ENCODE data around the gene URB1.

URB1 gene

GRCh38 chr21:32414579-32415358, 22.0 kb upstream of the URB1 start:
- no peak for DNase-seq (ENCODE audit: low read depth, low spot score)
- peak overlapping the region; percentile 15 for H3K9ac ChIP-seq (ENCODE audit: insufficient read length, low read depth)
- H3K4me3 ChIP-seq (ENCODE audit: insufficient read length, low read depth), result no peak overlapping the region
- no peaks in the 10 kb centered on the region for H3K9me3 ChIP-seq (ENCODE audit: insufficient read depth, low read length)
- H3K27me3 ChIP-seq (ENCODE audit: insufficient read depth, insufficient read length), result peaks cover 51% of the 10 kb centered on the region
- H3K36me3 ChIP-seq (ENCODE audit: insufficient read depth, insufficient read length, low read length), result no peaks in the 10 kb centered on the region
- TF ChIP-seq SUZ12 (IDR thresholded peaks at IDR 0.05; ENCODE audit: extremely low read depth, insufficient read depth, insufficient read length) (no peak), YY1 (IDR thresholded peaks at IDR 0.05; ENCODE audit: insufficient read depth, insufficient read length) (no peak), ZNF274 (IDR thresholded peaks at IDR 0.05; ENCODE audit: low read depth, low read length) (no peak)
- H3K4me1 ChIP-seq (ENCODE audit: insufficient read depth, insufficient read length), result peaks cover 18% of the 10 kb centered on the region

GRCh38 chr21:32413697-32414578, 21.1 kb upstream of the URB1 start:
- Histone ChIP-seq H3K4me3 (ENCODE audit: insufficient read length, low read depth) (no peak overlapping the region), H3K27me3 (ENCODE audit: insufficient read depth, insufficient read length) (peaks cover 60% of the 10 kb centered on the region)

GRCh38 chr21:32413015-32413504, 20.2 kb upstream of the URB1 start:
- Histone ChIP-seq H3K9me3 (ENCODE audit: insufficient read depth, low read length) (no peaks in the 10 kb centered on the region), H3K27me3 (ENCODE audit: insufficient read depth, insufficient read length) (peaks cover 67% of the 10 kb centered on the region), H3K4me1 (ENCODE audit: insufficient read depth, insufficient read length) (peaks cover 16% of the 10 kb centered on the region), H3K9ac (ENCODE audit: insufficient read length, low read depth) (peak overlapping the region; percentile 87), H3K36me3 (ENCODE audit: insufficient read depth, insufficient read length, low read length) (no peaks in the 10 kb centered on the region), H3K4me3 (ENCODE audit: insufficient read length, low read depth) (peak overlapping the region; percentile 65)
- TF ChIP-seq YY1 (IDR thresholded peaks at IDR 0.05; ENCODE audit: insufficient read depth, insufficient read length) (no peak), SUZ12 (IDR thresholded peaks at IDR 0.05; ENCODE audit: extremely low read depth, insufficient read depth, insufficient read length) (no peak), ZNF274 (IDR thresholded peaks at IDR 0.05; ENCODE audit: low read depth, low read length) (no peak)
- no peak for DNase-seq (ENCODE audit: low read depth, low spot score)

More at GRCh38 chr21:32413697-32414578, 21.1 kb upstream of the URB1 start:
- no peaks in the 10 kb centered on the region for H3K9me3 ChIP-seq (ENCODE audit: insufficient read depth, low read length)
- DNase-seq (ENCODE audit: low read depth, low spot score), result no peak
- TF ChIP-seq SUZ12 (IDR thresholded peaks at IDR 0.05; ENCODE audit: extremely low read depth, insufficient read depth, insufficient read length) (no peak), ZNF274 (IDR thresholded peaks at IDR 0.05; ENCODE audit: low read depth, low read length) (no peak), YY1 (IDR thresholded peaks at IDR 0.05; ENCODE audit: insufficient read depth, insufficient read length) (no peak)
- no peaks in the 10 kb centered on the region for H3K36me3 ChIP-seq (ENCODE audit: insufficient read depth, insufficient read length, low read length)
- no peak overlapping the region for H3K9ac ChIP-seq (ENCODE audit: insufficient read length, low read depth)
- H3K4me1 ChIP-seq (ENCODE audit: insufficient read depth, insufficient read length), result peaks cover 18% of the 10 kb centered on the region

GRCh38 chr21:32412162-32413014, 19.6 kb upstream of the URB1 start, which contains the start of gene EVA1C:
EVA1C (plus strand) TSS chr21:32412706; CDS start chr21:32412854, 148 bp downstream.
- Histone ChIP-seq H3K9ac (ENCODE audit: insufficient read length, low read depth) (peak within 1 kb of the TSS; percentile 87), H3K36me3 (ENCODE audit: insufficient read depth, insufficient read length, low read length) (no peaks in the 10 kb centered on the region), H3K4me3 (ENCODE audit: insufficient read length, low read depth) (peak within 1 kb of the TSS; percentile 65), H3K9me3 (ENCODE audit: insufficient read depth, low read length) (no peaks in the 10 kb centered on the region), H3K4me1 (ENCODE audit: insufficient read depth, insufficient read length) (peaks cover 16% of the 10 kb centered on the region), H3K27me3 (ENCODE audit: insufficient read depth, insufficient read length) (peaks cover 67% of the 10 kb centered on the region)
- peak; percentile 60 for DNase-seq (ENCODE audit: low read depth, low spot score)
- TF ChIP-seq SUZ12 (IDR thresholded peaks at IDR 0.05; ENCODE audit: extremely low read depth, insufficient read depth, insufficient read length) (peak; percentile 84), YY1 (IDR thresholded peaks at IDR 0.05; ENCODE audit: insufficient read depth, insufficient read length) (no peak), ZNF274 (IDR thresholded peaks at IDR 0.05; ENCODE audit: low read depth, low read length) (no peak)

GRCh38 chr21:32411350-32412161, 18.7 kb upstream of the URB1 start:
- Histone ChIP-seq H3K27me3 (ENCODE audit: insufficient read depth, insufficient read length) (peaks cover 67% of the 10 kb centered on the region), H3K4me1 (ENCODE audit: insufficient read depth, insufficient read length) (peaks cover 16% of the 10 kb centered on the region), H3K36me3 (ENCODE audit: insufficient read depth, insufficient read length, low read length) (no peaks in the 10 kb centered on the region), H3K9ac (ENCODE audit: insufficient read length, low read depth) (peak overlapping the region; percentile 87), H3K9me3 (ENCODE audit: insufficient read depth, low read length) (no peaks in the 10 kb centered on the region), H3K4me3 (ENCODE audit: insufficient read length, low read depth) (peak overlapping the region; percentile 65)
- no peak for DNase-seq (ENCODE audit: low read depth, low spot score)
- TF ChIP-seq SUZ12 (IDR thresholded peaks at IDR 0.05; ENCODE audit: extremely low read depth, insufficient read depth, insufficient read length), result peak; percentile 37
- no peak for TF ChIP-seq YY1 (IDR thresholded peaks at IDR 0.05; ENCODE audit: insufficient read depth, insufficient read length)

GRCh38 chr21:32410916-32411315, 18.1 kb upstream of the URB1 start:
- no peak for DNase-seq (ENCODE audit: low read depth, low spot score)
- TF ChIP-seq SUZ12 (IDR thresholded peaks at IDR 0.05; ENCODE audit: extremely low read depth, insufficient read depth, insufficient read length) (no peak), YY1 (IDR thresholded peaks at IDR 0.05; ENCODE audit: insufficient read depth, insufficient read length) (no peak), ZNF274 (IDR thresholded peaks at IDR 0.05; ENCODE audit: low read depth, low read length) (no peak)
- Histone ChIP-seq H3K4me3 (ENCODE audit: insufficient read length, low read depth) (no peak overlapping the region), H3K36me3 (ENCODE audit: insufficient read depth, insufficient read length, low read length) (no peaks in the 10 kb centered on the region), H3K27me3 (ENCODE audit: insufficient read depth, insufficient read length) (peaks cover 70% of the 10 kb centered on the region), H3K9me3 (ENCODE audit: insufficient read depth, low read length) (no peaks in the 10 kb centered on the region), H3K4me1 (ENCODE audit: insufficient read depth, insufficient read length) (peaks cover 19% of the 10 kb centered on the region), H3K9ac (ENCODE audit: insufficient read length, low read depth) (no peak overlapping the region)

All from NT2/D1 (cell line).